HG02571 (cell line): Measurements from ENCODE around the gene EFHC1.
"Not testable (repeated sequence)": the region's sequence is repeated elsewhere in the genome, so short reads cannot be mapped to it uniquely, and the experiment has no call there.

Source experiments
- ATAC-seq: cut with Tn5 transposase; IDR thresholded peaks from one replicate; pipeline ENCODE4 v1.9.1; 2021; ENCODE audit warnings: mild to moderate bottlenecking, moderate library complexity; ENCODE audit not compliant: unreplicated experiment

EFHC1 gene

GRCh38 chr6:52419809-52420667 lies at the start of gene EFHC1:
Gene EFHC1, plus strand, starts transcription at chr6:52420342. Its CDS starts 69 bp downstream, at chr6:52420411.
- peak; percentile 95 for ATAC-seq

GRCh38 chr6:52371656-52372191 lies 48.4 kb upstream of the EFHC1 start:
- no peak for ATAC-seq

GRCh38 chr6:52373151-52373690 lies 46.9 kb upstream of the EFHC1 start:
- no peak for ATAC-seq

GRCh38 chr6:52374247-52374646 lies 45.9 kb upstream of the EFHC1 start:
- ATAC-seq: no peak

GRCh38 chr6:52375780-52376556 lies 44.2 kb upstream of the EFHC1 start:
- ATAC-seq: no peak

- ATAC-seq: no peak
Observed at GRCh38 chr6:52376763-52377162, 43.4 kb upstream of the EFHC1 start.

GRCh38 chr6:52377538-52378221 lies 42.5 kb upstream of the EFHC1 start:
- no peak for ATAC-seq

GRCh38 chr6:52381249-52381648 lies 38.9 kb upstream of the EFHC1 start:
- no peak for ATAC-seq

GRCh38 chr6:52384145-52384766 lies 35.9 kb upstream of the EFHC1 start:
- ATAC-seq: no peak

- ATAC-seq: no peak
Observed at GRCh38 chr6:52385074-52385473, 35.1 kb upstream of the EFHC1 start.

- not testable (repeated sequence) for ATAC-seq
Observed at GRCh38 chr6:52388119-52388518, 32.0 kb upstream of the EFHC1 start.

- no peak for ATAC-seq
Observed at GRCh38 chr6:52388790-52389189, 31.4 kb upstream of the EFHC1 start.

GRCh38 chr6:52389264-52389625 lies 30.9 kb upstream of the EFHC1 start:
- no peak for ATAC-seq

- peak; percentile 55 for ATAC-seq
Observed at GRCh38 chr6:52389626-52390360, 30.3 kb upstream of the EFHC1 start.

GRCh38 chr6:52390361-52390727 lies 29.8 kb upstream of the EFHC1 start:
- ATAC-seq: peak; percentile 31

- no peak for ATAC-seq
Observed at GRCh38 chr6:52391599-52391998, 28.5 kb upstream of the EFHC1 start.

GRCh38 chr6:52392944-52393343 lies 27.2 kb upstream of the EFHC1 start:
- ATAC-seq: no peak

GRCh38 chr6:52393780-52394179 lies 26.4 kb upstream of the EFHC1 start:
- peak; percentile 4 for ATAC-seq

- peak; percentile 51 for ATAC-seq
Observed at GRCh38 chr6:52394251-52394666, 25.9 kb upstream of the EFHC1 start.

- no peak for ATAC-seq
Observed at GRCh38 chr6:52395969-52396368, 24.2 kb upstream of the EFHC1 start.
